ENCODE measurements around the gene CCDC82.
A peak's percentile ranks its signal among the peaks of the same experiment; 100 is the strongest.
"Not testable (repeated sequence)": the region's sequence is repeated elsewhere in the genome, so short reads cannot be mapped to it uniquely, and the experiment has no call there.

CCDC82 gene

DNA sequence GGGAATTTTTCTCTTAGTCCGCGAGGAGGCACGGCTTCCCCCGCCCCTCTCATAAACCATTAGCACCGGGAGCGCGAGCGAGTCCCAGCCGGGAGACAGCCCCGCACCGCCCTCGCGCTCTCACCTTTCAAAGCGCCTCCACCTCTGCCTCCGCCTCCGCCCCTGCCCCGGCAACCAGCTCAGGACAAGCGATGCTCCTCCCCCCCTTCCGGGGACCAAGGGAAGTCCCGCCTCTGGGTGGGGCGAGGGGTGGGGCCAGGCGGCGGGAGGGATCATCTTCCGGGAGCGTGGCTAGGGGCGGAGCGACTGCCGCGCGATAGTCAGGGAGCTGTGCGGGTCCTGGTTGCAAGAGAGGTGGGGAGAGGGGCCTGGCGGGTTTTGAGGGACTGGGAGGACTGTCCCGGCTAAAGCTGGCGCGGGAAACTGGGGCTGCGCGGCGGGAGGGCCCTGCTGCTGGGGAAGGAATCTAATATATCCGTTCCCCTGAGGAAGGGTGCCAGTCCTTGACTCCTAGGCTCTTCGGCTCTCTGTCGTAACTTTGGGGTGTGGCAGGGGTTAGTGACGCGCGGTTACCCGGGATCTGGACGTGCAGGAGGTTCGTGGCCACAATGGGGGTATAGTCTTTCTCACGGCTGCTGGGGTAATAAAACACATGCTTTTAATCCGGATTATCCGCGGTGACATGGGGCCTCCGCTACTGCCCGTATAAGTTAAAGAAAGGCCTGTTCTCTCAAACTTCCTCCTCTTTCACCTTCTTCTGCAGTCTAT, at the start of gene CCDC82, which contains the start of gene JRKL:
TSS of gene CCDC82 (minus strand) at position 193 of the 768 bp plus-strand sequence. CDS start 5,165 bp downstream, outside the sequence.
TSS of gene JRKL (plus strand) at position 294 of the 768 bp plus-strand sequence. CDS start 637 bp downstream, outside the sequence.
- DNase-seq (ENCODE audit: low spot score) = peak; percentile 98

DNA sequence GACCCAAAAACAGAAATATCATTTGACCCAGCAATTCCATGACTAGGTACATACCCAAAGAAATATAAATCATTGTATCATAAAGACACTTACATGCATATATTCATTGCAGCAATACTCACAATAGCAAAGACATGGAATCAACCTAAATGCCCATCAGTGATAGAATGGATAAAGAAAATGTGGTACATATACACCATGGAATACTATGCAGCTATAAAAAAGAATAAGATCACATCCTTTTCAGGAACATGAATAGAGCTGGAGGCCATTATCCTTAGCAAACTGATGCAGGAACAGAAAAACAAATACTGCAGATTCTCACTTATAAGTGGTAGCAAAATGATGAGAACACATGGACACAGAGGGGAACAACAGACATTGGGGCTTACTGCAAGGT, 42.9 kb upstream of the CCDC82 start:
- not testable (repeated sequence) for DNase-seq (ENCODE audit: low spot score)

- no peak for DNase-seq (ENCODE audit: low spot score)
Measured at GRCh38 chr11:96430668-96431067, 41.0 kb upstream of the CCDC82 start.

GRCh38 chr11:96424693-96425092, 35.0 kb upstream of the CCDC82 start:
- peak; percentile 22 for DNase-seq (ENCODE audit: low spot score)

GRCh38 chr11:96413408-96413807, 23.7 kb upstream of the CCDC82 start:
- no peak for DNase-seq (ENCODE audit: low spot score)

DNA sequence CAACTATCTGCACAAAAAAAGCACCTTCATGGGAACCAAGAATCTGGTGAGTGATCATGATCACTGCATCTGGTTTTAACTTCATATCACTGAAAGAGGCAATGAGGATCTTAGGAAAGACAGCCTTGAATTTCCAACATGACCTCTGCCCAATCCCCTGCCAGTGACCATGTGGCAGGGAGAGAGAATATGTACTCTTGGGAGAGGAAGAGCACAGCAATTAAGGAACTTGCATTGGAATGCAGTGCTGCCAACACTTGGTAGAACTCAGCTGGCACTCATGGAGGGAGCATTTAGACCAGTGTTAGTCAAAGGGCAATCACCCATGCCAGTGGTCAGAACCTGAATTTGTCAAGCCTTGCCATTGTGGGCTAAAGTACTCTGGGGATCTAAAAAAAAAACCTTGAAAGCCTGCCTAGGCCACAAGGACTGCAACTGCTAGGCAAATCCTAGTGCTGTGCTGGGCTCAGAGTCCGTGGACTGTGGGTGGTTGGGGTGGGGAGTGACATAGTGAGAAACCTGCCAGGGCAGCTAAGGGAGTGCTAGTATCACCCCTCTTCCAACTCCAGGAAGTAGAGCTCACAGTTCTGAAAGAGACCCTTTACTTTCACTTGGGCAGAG, 23.2 kb upstream of the CCDC82 start:
- DNase-seq (ENCODE audit: low spot score) = no peak

- DNase-seq (ENCODE audit: low spot score) = not testable (repeated sequence)
Measured at GRCh38 chr11:96411412-96411811, 21.7 kb upstream of the CCDC82 start.

GRCh38 chr11:96400697-96401096, 11.0 kb upstream of the CCDC82 start:
- DNase-seq (ENCODE audit: low spot score) = no peak

- no peak for DNase-seq (ENCODE audit: low spot score)
Measured at GRCh38 chr11:96397863-96398262, 8.2 kb upstream of the CCDC82 start.

- DNase-seq (ENCODE audit: low spot score) = no peak
Measured at GRCh38 chr11:96396637-96397036, 6.9 kb upstream of the CCDC82 start.

DNA sequence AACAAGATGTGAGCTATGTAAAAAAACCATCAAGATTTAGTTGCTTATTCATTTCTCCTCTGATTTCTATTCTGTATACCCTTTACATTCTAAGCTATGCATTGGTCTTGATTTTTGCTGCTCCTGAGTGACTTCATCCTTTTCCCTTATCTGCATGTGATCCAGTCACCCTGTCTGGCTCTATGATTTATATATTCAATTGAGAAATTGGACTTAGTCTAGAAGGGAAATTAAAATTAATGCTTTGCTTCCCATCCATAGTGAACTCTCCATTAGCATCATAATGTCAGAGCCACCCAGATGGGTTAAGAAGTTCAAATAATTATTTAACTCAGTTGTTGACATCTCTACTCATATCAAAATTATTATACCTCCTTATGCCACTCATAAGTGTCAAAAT, 5.1 kb upstream of the CCDC82 start:
- DNase-seq (ENCODE audit: low spot score) = no peak

DNA sequence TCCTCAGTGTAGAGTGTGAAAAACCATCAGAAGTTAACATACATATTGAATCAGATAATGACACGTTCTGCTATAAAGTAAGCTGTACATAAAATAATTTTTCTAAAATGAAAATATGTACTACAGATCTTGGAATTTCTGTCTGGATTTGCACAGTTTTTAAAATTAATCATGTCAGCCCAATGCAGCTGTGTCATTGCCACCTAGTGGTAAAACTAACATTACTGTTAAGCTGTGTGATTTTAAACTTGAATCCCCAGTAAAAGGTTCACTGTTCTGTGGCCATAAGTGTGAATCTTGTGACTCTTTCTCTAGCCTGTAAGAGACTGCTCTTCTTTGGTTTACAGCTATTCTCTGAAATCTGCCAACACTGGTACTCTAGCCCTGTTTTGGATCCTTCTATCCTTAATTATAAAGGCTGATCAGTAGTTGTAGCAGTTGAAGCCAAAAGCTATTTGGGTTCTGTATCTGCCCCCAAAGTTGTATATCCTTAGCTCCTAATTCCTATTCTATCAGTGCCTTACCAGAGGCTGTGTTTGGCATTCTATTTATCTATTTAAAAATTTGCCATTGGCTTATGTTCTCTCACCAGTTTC, 4.1 kb upstream of the CCDC82 start:
- DNase-seq (ENCODE audit: low spot score) = peak; percentile 40

DNA sequence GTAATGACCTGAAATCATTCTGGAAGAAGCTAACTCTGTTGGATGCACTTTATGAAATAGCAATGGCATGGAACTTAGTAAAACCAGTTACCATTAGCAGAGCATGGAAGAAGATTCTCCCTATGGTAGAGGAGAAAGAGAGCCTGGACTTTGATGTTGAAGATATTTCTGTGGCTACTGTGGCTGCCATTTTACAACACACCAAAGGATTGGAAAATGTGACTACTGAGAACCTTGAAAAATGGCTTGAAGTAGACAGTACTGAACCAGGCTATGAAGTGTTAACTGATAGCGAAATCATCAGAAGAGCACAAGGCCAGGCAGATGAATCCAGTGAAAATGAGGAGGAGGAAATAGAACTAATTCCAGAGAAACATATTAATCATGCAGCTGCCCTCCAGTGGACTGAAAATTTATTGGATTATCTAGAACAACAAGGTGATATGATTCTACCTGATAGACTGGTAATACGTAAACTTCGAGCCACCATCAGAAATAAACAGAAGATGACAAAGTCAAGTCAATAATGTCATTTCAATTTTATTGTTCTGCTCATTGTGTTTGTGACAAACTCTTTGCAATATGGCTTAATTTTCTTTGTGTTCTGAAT, 2.1 kb upstream of the CCDC82 start:
- DNase-seq (ENCODE audit: low spot score) = no peak

DNA sequence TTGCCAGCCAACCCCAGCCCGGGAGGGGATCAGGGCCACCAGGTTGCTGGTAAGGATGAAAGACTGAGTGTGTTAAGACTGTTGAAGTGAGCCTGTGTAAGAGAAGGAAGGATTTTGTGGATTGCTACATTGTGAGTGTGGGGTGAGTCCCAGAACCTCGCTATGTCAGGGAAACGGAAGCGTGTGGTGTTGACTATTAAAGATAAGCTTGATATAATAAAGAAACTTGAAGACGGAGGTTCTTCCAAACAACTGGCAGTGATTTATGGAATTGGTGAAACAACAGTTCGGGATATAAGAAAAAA, 728 bp upstream of the CCDC82 start:
- no peak for DNase-seq (ENCODE audit: low spot score)

- DNase-seq (ENCODE audit: low spot score) = peak; percentile 48
Measured at GRCh38 chr11:96388891-96389719, 607 bp downstream of the CCDC82 start.

DNA sequence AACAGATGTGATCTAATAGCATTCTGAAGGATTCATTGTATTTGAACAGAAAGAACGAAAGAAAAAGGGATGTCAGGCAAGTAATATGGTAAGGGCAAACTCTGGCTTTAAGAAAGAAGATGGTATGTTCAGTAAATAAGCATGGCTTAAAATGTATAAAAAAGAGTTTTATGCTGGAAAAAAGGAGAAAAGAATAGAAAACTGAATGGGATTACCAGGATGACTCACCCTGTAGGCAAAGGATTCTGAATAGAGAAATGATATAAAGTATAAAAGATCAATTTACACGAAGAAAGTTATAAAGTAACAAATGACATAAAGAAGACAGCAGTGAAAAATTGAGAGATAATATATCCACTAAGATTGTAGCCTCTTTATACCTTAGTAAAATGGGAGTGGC, 4.5 kb downstream of the CCDC82 start:
- DNase-seq (ENCODE audit: low spot score) = no peak

DNA sequence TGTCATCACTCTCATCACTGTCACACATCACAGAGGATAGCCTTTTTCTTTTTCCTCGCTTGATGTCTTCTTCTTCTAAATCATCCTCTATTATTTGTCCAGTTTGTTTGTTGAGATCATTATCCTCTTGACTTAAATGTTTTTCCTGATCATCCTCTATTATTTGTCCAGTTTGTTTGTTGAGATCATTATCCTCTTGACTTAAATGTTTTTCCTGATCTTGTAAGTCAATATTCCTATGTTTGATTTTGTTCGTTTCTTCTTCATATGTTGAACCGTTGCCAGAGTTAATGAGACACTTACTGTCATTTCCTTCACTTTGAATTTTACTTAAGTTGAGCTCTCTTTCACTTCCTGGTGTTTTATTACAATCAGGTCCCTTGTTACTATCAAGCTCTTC, 5.6 kb downstream of the CCDC82 start:
- DNase-seq (ENCODE audit: low spot score) = no peak

DNA sequence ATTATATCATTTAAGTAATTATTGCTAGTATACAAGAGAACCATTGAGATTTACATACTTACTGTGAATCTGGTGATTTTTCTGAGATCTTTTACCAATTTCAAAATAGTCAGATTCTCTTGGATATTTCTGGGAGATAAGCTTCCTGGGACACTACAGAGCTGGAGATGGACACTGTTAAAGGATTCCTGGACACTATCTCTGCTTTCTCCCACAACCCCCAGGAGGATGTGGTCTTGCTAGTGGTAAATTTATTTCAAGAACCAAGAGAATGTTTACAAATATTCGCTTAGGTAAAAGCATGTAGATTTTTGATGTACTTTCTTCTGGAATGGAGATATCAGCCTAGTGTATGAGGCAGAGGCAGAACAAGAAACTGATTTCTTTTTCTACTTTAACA, 12.9 kb downstream of the CCDC82 start:
- no peak for DNase-seq (ENCODE audit: low spot score)

DNA sequence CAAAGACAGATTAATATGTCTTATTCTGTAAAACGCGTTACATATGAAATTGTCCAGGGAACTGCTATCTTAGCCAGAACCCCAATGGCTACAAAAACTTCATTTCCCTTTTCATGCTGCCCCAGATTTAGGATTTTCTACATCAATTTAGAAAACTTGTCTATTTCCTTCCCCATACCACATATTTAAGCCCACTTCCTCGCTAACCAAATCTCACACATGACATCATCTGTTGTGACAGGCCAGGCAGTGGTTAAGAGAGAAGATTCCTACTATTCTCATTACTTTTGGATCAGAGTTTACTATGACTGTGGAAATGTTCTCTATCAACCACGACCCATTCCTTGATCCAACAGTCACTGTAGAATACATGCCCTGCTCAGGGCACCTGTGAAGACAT, 15.9 kb downstream of the CCDC82 start:
- no peak for DNase-seq (ENCODE audit: low spot score)

DNA sequence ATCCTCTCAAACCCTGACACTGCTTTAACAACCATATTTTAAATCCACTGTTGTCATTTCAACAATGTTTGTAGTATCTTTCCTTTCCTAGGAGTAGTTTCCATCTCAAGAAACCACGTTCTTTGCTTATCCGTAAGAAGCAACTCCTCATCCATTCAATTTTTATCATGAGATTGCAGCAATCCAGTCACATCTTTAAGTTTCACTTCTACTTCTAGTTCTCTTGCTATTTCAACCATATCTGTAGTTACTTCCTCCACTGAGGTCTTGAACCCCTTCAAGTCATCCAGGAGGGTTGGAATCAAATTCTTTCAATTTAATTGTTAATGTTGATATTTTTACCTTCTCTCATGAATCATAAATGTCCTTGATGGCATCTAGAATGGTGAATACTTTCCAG, 22.4 kb downstream of the CCDC82 start:
- DNase-seq (ENCODE audit: low spot score) = no peak

DNA sequence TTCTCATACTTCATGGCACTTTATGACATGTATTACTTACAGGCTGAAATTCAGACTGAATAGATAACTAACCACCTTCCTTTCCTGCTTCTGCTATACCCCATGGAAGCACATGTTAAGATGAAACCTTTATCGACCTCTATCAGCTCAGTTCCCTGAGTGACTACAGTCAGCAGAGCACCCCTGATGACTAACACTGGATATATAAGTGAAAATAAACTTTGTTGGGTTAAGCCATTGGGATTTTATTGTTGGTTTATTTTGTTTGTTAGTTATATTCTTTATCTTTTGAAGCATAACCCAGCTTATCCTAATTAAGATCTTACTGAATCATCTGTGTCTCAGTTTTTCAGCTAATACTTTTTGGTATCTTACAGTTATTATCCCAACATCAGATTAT, 23.7 kb downstream of the CCDC82 start:
- no peak for DNase-seq (ENCODE audit: low spot score)

GRCh38 chr11:96365493-96365892, 24.2 kb downstream of the CCDC82 start:
- DNase-seq (ENCODE audit: low spot score) = no peak
